B cell (primary cell): ENCODE results near the gene SLC25A51. TPM values are rescaled to one million over a fixed set of nuclear protein-coding genes. Genes with fewer than 3 reads are reported as not detected.

Experiments used
- ATAC-seq: fragments of 200-7000 bp; cut with Tn5 transposase; one replicate; pipeline ENCODE4 v1.10.0; 2021; ENCODE audit warnings: low read depth, mild to moderate bottlenecking, moderate number of reproducible peaks, moderate library complexity
- CTCF ChIA-PET: fragments of 350-600 bp; sonication (Branson Sonifier 250); formaldehyde crosslinking; loops from one replicate; lab custom pipeline; 2021; ENCODE audit warnings: antibody characterized with exemption, inconsistent platforms; lab: Charles Lee
- POLR2A ChIA-PET: fragments of 350-600 bp; sonication (Branson Sonifier 250); formaldehyde crosslinking; loops from one replicate; lab custom pipeline; 2021; ENCODE audit warnings: antibody characterized with exemption; lab: Charles Lee
- DNase-seq: peaks from one replicate; pipeline ENCODE4 v3.0.0; 2013
- H2AFZ ChIP-seq: 2 replicates; pipeline ENCODE4 v1.6.1; 2012; ENCODE audit warnings: mild to moderate bottlenecking, low read depth, low read length; ENCODE audit not compliant: insufficient read depth, poor library complexity, severe bottlenecking
- H3K27ac ChIP-seq, 2 donors: 1 replicate in 1 of 2; 2 replicates in 1 of 2; pipeline ENCODE4 v1.5.1; 2012 to 2013; ENCODE audit warnings: low read length in 2 of 2, mild to moderate bottlenecking in 2 of 2, moderate library complexity in 1 of 2
- H3K27me3 ChIP-seq, 4 experiments: fragments of 200-600 bp in 1 of 4; sonication (generic) in 1 of 4; replicated peaks in 1 of 4; 1 replicate in 2 of 4; 2 replicates in 2 of 4; pipeline versions ENCODE4 v1.6.1 to v1.7.0; 2013 to 2016; ENCODE audit warnings: low read length in 3 of 4, mild to moderate bottlenecking in 2 of 4, mixed read lengths in 1 of 4, moderate library complexity in 1 of 4; ENCODE audit not compliant: insufficient read depth in 4 of 4, control insufficient read depth in 3 of 4; ENCODE audit errors: control extremely low read depth in 1 of 4
- H3K36me3 ChIP-seq, 2 experiments: replicated peaks in 1 of 2; 1 replicate in 1 of 2; 2 replicates in 1 of 2; pipeline versions ENCODE4 v1.6.1 to v1.7.1; 2013; ENCODE audit warnings: low read length in 1 of 2; ENCODE audit not compliant: insufficient read depth in 2 of 2, control insufficient read depth in 1 of 2; ENCODE audit errors: control extremely low read depth in 1 of 2, extremely low read depth in 1 of 2
- H3K4me1 ChIP-seq, 2 donors: fragments of 200-600 bp in 1 of 2; sonication (generic) in 1 of 2; 1 replicate in 1 of 2; 2 replicates in 1 of 2; pipeline versions ENCODE4 v1.5.1 to v1.6.1; 2013 to 2017; ENCODE audit warnings: low read length in 2 of 2; ENCODE audit not compliant: control insufficient read depth in 2 of 2, insufficient read depth in 2 of 2
- H3K4me2 ChIP-seq: replicated peaks from 2 replicates; pipeline ENCODE3; 2012; ENCODE audit warnings: mild to moderate bottlenecking, low read depth, low read length; ENCODE audit not compliant: poor library complexity, severe bottlenecking
- H3K4me3 ChIP-seq, 5 experiments: fragments of 200-600 bp in 1 of 5; sonication (generic) in 1 of 5; 1 replicate in 3 of 5; 2 replicates in 2 of 5; pipeline versions ENCODE4 v1.5.1 to v1.7.0; 2011 to 2016; ENCODE audit warnings: low read length in 4 of 5, mild to moderate bottlenecking in 4 of 5, low read depth in 2 of 5, control low read depth in 1 of 5, moderate library complexity in 1 of 5; ENCODE audit not compliant: insufficient read depth in 1 of 5; ENCODE audit errors: control extremely low read depth in 1 of 5, extremely low read depth in 1 of 5
- H3K79me2 ChIP-seq: fragments of 200-600 bp; sonication (generic); one replicate; pipeline ENCODE4 v1.6.0; 2016; ENCODE audit warnings: low read length; ENCODE audit not compliant: control insufficient read depth, insufficient read depth
- H3K9ac ChIP-seq: fragments of 200-600 bp; sonication (generic); 2 replicates; pipeline ENCODE4 v1.6.1; 2017; ENCODE audit warnings: mild to moderate bottlenecking, low read length, moderate library complexity
- H3K9me3 ChIP-seq, 3 donors: one replicate each; pipeline versions ENCODE4 v1.6.1 to v1.7.1; 2013; ENCODE audit warnings: low read length in 2 of 3; ENCODE audit not compliant: control insufficient read depth in 2 of 3, insufficient read depth in 1 of 3; ENCODE audit errors: control extremely low read depth in 1 of 3
- H4K20me1 ChIP-seq: 2 replicates; pipeline ENCODE4 v1.6.0; 2012; ENCODE audit warnings: mild to moderate bottlenecking, low read length; ENCODE audit not compliant: insufficient read depth, control insufficient read depth, poor library complexity, severe bottlenecking
- H3K27ac Mint-ChIP-seq: one replicate; pipeline ENCODE4 v1.8.0; 2021; ENCODE audit warnings: mixed read lengths
- H3K27me3 Mint-ChIP-seq: one replicate; pipeline ENCODE4 v1.8.0; 2021; ENCODE audit warnings: mixed read lengths
- H3K4me1 Mint-ChIP-seq: one replicate; pipeline ENCODE4 v1.8.0; 2021; ENCODE audit warnings: mixed read lengths
- H3K4me3 Mint-ChIP-seq: one replicate; pipeline ENCODE4 v1.8.0; 2021; ENCODE audit warnings: mixed read lengths
- H3K9me3 Mint-ChIP-seq: one replicate; pipeline ENCODE4 v1.8.0; 2022; ENCODE audit warnings: mixed read lengths; ENCODE audit not compliant: insufficient read depth
- EZH2 ChIP-seq: IDR thresholded peaks from 2 replicates; pipeline ENCODE4 v1.6.1; 2012; ENCODE audit warnings: borderline replicate concordance, low read depth, mild to moderate bottlenecking, moderate library complexity, low read length; ENCODE audit not compliant: insufficient read depth, poor library complexity, severe bottlenecking
- WGBS: methylation state at CpG from one replicate; pipeline ENCODE4 v1.1.5; 2013; ENCODE audit warnings: missing lambda C conversion rate; ENCODE audit not compliant: insufficient coverage; 5-methylcytosine and 5-hydroxymethylcytosine counted together
- intact Hi-C: fragments of 100-400 bp; cut with micrococcal nuclease; formaldehyde crosslinking; loops from one replicate; pipeline ENCODE4 v1.10.0; 2022
- polyA plus RNA-seq: library from polyadenylated mRNA; depleted of rRNA; stranded (reverse); fragments of >200 nt; gene quantifications from 2 replicates; pipeline ENCODE4 v1.2.3, GENCODE V29; 2012
- total RNA-seq, 2 donors: library from RNA; stranded (reverse); fragments of 120-200 nt in 1 of 2; gene quantifications; 1 replicate in 1 of 2; 2 replicates in 1 of 2; pipeline versions ENCODE4 v1.2.3 to v1.2.4, GENCODE V29; 2013 to 2022
- TF ChIP-seq, protein P1 (sequence below): fragments of 200-600 bp; IDR thresholded peaks from one replicate; pipeline ENCODE4 v1.8.0; 2022; ENCODE audit warnings: antibody characterized with exemption, mild to moderate bottlenecking

Gene SLC25A51
- total and polyA plus RNA-seq, 2 donors (not counting 1 experiment from before 2014, with no cell fraction given) = 12.9 to 27.8 TPM

DNA sequence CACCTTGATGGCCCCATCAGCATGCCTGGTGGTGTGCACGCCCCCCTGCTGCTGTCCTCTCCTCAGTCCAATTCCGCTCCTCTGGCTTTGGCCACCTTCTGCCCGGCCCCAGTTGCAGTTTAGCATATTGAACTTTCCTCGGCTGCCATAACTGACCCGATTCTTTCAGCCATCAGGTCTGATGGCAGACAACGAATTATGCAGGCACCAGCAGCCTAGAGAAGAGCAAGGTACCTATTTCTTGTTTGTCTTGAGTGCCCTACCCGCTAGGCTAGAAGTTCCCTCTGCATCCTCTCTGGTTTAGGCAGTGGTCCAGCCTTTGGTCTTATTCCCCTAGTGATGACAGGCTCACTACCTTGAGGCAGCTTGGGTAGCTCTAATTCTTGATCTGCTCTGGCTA is 43.0 kb upstream of the SLC25A51 start:
- TF ChIP-seq, protein P1, sequence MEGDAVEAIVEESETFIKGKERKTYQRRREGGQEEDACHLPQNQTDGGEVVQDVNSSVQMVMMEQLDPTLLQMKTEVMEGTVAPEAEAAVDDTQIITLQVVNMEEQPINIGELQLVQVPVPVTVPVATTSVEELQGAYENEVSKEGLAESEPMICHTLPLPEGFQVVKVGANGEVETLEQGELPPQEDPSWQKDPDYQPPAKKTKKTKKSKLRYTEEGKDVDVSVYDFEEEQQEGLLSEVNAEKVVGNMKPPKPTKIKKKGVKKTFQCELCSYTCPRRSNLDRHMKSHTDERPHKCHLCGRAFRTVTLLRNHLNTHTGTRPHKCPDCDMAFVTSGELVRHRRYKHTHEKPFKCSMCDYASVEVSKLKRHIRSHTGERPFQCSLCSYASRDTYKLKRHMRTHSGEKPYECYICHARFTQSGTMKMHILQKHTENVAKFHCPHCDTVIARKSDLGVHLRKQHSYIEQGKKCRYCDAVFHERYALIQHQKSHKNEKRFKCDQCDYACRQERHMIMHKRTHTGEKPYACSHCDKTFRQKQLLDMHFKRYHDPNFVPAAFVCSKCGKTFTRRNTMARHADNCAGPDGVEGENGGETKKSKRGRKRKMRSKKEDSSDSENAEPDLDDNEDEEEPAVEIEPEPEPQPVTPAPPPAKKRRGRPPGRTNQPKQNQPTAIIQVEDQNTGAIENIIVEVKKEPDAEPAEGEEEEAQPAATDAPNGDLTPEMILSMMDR = no peak
- TF ChIP-seq EZH2 = no peak
- Histone ChIP-seq H3K4me2 (no peak overlapping the region), H3K9ac (no peak overlapping the region), H2AFZ (no peak overlapping the region), H4K20me1 (no peaks in the 10 kb centered on the region), H3K36me3 (no peaks in the 10 kb centered on the region), H3K79me2 (no peaks in the 10 kb centered on the region), H3K27ac (no peak overlapping the region), H3K4me3 (no peak overlapping the region), H3K27me3 (no peaks in the 10 kb centered on the region), H3K9me3 (no peaks in the 10 kb centered on the region), H3K4me1 (no peaks in the 10 kb centered on the region)
- 94% methylated on average over 7 of the region's 7 CpGs for WGBS
- no peaks in the 10 kb centered on the region for H3K9me3 Mint-ChIP-seq
- no peak overlapping the region for H3K4me3 Mint-ChIP-seq
- ATAC-seq (no peak), DNase-seq (no peak)
- H3K4me1 Mint-ChIP-seq = no peaks in the 10 kb centered on the region
- POLR2A ChIA-PET = no interaction called here
- CTCF ChIA-PET = no interaction called here
- peaks cover 10% of the 10 kb centered on the region for H3K27me3 Mint-ChIP-seq
- no peak overlapping the region for H3K27ac Mint-ChIP-seq
- intact Hi-C loops = no loop called here

DNA sequence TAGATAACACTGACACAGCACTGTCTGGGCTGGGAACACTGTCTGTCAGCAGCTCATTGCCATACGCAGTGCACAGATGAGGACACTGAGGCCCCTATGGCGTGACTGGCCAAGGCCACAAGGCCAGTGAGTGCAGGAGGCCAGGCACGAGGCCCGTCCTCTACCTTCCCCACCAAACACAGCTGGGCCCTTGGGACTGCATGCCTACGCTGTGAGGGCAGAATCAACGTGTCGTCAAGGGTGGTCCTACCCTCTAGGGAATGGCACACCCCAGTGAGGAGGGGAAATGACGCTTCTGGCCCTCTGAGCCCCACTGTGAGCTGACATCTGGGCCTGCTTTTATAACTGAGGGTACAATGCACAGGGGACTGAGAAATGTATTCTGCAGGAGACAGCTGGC is 42.1 kb upstream of the SLC25A51 start:
- Mint-ChIP-seq H3K4me3 (no peak overlapping the region), H3K9me3 (no peaks in the 10 kb centered on the region), H3K4me1 (no peaks in the 10 kb centered on the region), H3K27me3 (peaks cover 9% of the 10 kb centered on the region), H3K27ac (no peak overlapping the region)
- Histone ChIP-seq H3K9ac (no peak overlapping the region), H3K79me2 (no peaks in the 10 kb centered on the region), H3K27ac (no peak overlapping the region), H3K36me3 (no peaks in the 10 kb centered on the region), H2AFZ (no peak overlapping the region), H3K27me3 (no peaks in the 10 kb centered on the region), H3K4me1 (no peaks in the 10 kb centered on the region), H3K9me3 (no peaks in the 10 kb centered on the region), H3K4me2 (no peak overlapping the region), H3K4me3 (no peak overlapping the region), H4K20me1 (no peaks in the 10 kb centered on the region)
- intact Hi-C loops = no loop called here
- TF ChIP-seq EZH2 = no peak
- TF ChIP-seq, protein P1 = no peak
- POLR2A ChIA-PET = no interaction called here
- WGBS = 32% methylated on average over 7 of the region's 8 CpGs
- CTCF ChIA-PET = no interaction called here
- DNase-seq (no peak), ATAC-seq (peak; percentile 36)
